Ammon's horn (tissue), 1 donor: ENCODE data around the gene FAHD2B.
"Not testable (repeated sequence)": the region's sequence is repeated elsewhere in the genome, so short reads cannot be mapped to it uniquely, and the experiment has no call there.

ENCODE experiments used
- DNase-seq: peaks from one replicate; pipeline ENCODE4 v3.0.0-alpha.2; 2016; ENCODE audit warnings: low spot score

FAHD2B gene, protein sequence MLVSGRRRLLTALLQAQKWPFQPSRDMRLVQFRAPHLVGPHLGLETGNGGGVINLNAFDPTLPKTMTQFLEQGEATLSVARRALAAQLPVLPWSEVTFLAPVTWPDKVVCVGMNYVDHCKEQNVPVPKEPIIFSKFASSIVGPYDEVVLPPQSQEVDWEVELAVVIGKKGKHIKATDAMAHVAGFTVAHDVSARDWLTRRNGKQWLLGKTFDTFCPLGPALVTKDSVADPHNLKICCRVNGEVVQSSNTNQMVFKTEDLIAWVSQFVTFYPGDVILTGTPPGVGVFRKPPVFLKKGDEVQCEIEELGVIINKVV

GRCh38 chr2:97094772-97095611 is at the start of gene FAHD2B:
TSS of gene FAHD2B (minus strand) at chr2:97094882. CDS start at chr2:97091706, 3,176 bp downstream.
- peak; percentile 89 for DNase-seq

DNA sequence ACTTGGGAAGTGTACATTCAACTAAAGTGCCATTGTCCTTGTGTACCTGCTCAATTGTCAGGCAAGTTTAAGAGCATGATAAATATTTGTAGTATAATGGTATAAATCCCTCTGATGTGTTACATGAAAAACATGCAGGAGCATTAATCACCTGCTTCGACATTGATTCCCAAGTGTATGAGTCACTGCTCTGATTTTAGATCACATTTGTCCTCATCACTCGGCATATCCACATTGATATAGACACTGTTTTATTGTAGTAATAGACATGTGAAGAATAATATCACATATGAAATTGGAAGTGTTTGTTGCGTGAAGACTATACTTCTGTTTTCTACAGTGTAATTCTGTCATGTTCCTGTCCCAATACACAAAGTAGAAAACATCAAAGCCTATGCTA is 49.3 kb upstream of the FAHD2B start:
- DNase-seq = not testable (repeated sequence)

- not testable (repeated sequence) for DNase-seq
Measured at GRCh38 chr2:97129090-97129489, 34.4 kb upstream of the FAHD2B start.

GRCh38 chr2:97113882-97114255 is 19.2 kb upstream of the FAHD2B start:
- not testable (repeated sequence) for DNase-seq

DNA sequence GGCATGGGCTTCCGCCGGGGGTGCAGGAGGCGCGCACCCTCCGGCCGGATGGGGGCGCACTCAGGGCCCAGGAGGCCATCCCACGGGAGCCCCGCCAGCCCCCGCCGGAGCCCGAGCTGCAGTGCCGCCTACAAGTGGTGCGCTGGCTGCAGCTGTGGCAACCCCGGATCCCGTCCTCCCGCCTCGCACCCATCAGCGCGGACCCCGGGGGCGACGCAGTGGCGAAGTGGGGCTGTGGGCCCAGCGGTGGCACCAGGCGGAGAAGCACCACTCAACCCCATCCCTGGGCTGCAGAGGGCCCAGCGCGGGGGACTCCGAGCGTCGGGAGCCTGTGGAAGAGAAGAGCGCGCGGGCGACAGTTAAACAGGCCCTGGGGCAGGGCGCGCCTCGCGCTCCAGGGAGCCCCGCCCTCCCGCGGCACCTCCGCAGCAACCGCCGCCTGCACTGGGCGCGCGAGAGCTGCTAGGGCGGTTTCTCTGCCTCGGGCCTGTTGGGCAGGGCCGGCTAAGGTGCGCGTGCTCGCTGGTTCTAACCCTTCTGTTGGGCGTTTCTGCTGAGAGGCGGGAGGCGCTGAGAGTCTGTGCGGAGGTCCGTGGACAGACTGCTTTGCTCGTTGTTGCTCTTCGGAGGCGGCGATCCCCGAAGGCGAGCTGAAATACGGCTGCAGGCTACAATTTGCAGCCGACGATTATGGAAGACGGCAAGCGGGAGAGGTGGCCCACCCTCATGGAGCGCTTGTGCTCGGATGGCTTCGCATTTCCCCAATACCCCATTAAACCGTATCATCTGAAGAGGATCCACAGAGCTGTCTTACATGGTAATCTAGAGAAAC is 18.6 kb upstream of the FAHD2B start, which contains the start of gene ANKRD36:
Gene ANKRD36 (plus strand): TSS at position 104 of the 832 bp plus-strand sequence. CDS start 587 bp downstream, at position 691.
- peak; percentile 86 for DNase-seq

DNA sequence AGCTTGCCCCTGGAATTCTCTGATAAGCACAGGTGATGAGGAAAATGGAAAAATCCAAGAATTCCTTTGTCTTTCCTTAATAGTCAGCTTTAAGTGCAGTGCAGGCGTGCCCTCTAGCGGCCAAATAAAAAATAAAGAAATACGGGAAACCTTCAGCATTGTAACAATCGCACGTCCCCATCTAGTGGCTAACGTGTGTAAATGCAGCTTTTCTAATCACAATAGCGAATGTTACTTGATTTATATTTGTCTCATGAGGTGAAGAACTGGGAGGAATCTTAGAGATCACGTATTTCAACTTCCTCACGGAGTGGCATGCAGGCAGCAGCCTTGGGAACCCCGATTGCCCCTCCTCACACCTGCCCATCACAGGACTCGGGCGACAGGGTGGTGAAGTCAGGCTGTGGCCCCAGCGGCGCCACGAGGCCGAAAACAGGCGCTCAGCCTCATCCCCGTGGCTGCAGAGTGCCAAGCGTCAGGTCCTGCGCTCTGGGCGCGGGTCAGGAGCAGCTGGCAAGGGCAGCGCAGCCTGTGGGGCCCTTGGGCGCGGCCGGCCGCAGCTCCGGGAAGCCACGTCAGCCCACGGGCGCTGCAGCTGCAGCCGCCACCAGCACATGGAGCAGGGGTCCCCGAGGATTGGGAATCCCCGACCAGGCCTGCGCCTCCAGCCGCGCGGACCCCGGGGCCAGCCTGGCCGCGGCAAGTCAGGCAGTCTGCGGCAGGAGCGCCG is 17.8 kb upstream of the FAHD2B start:
- DNase-seq = peak; percentile 35

DNA sequence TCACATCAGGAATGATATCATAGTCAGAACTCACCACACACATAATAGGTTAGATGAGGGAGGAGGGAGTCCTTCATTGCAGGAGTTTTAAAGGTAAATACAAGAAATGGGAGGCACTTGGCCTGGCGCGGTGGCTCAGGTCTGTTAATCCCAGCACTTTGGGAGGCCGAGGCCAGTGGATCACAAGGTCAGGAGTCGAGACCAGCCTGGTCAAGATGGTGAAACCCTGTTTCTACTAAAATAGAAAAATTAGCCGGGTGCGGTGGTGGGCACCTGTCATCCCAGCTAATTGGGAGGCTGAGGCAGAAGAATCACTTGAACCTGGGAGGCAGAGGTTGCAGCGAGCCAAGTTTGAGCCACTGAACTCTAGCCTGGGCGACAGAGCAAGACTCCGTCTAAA is 16.6 kb upstream of the FAHD2B start:
- DNase-seq = not testable (repeated sequence)

DNA sequence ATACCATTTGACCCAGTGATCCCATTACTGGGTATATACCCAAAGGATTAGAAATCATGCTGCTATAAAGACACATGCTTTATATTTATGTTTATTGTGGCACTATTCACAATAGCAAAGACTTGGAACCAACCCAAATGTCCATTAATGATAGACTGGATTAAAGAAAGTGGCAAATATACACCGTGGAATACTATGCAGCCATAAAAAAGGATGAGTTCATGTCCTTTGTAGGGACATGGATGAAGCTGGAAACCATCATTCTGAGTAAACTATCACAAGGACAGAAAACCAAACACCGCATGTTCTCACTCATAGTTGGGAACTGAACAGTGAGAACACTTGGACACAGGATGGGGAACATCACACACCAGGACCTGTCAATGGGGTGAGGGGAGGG is 12.2 kb upstream of the FAHD2B start:
- not testable (repeated sequence) for DNase-seq

GRCh38 chr2:97098786-97099372 is 4.2 kb upstream of the FAHD2B start:
- DNase-seq = not testable (repeated sequence)

- no peak for DNase-seq
Measured at GRCh38 chr2:97095661-97096060, 979 bp upstream of the FAHD2B start.

DNA sequence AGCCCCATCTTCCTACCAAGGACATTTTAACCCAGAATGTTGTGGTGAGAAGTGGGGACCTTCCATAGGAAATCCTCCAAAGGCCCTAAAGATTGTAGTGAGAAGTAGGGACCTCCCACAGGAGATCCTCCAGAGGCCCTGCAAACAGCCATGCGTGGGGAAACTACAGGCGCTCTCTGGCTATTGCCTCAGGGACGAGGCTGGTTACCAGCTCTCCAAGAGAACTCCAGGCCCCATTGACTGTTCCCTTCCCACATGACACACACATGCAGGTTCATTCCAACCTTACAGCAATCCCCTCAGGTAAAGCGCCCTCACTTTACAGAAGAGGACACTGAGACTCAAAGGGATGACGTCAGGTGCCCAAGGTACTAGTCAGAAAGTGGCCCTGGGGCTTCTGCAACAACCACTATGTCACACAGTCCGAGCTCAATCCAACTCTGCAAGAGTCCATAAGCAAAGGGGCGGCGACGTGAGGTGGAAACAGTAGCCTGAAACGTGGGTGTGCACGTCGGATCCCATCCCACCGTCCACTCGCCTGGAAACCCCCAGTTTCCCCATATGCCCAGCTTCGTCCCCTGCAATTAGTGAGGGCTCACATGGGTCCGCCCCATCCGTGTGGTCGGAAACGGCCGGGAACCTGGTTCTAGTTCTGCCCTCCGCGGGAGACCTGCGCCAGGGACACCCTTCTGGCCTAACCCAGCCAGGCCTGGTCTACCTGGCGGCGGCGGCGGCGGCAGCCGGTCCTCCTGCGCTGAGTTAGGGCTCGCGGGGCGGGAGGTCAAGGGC is 505 bp downstream of the FAHD2B start:
- DNase-seq = not testable (repeated sequence)

DNA sequence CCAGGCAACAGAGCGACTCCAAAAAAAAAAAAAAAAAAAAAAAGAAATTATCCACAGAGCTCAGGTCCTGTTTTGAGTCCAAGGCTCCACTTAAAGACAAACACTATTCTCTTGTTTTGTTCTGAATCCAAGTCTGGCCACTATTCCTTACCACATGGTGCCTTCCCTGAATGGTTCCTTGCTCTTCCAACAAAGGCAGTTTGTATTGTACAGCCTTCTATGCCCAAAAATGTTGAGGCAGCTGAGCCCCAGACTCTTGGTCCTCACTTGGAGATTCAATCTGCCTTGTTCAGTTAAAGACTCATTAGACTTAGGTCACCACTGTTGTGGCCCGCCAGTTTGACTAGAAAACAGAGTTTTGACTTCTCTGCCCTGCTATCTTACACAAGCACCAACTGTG is 1.7 kb downstream of the FAHD2B start:
- DNase-seq = peak; percentile 40

DNA sequence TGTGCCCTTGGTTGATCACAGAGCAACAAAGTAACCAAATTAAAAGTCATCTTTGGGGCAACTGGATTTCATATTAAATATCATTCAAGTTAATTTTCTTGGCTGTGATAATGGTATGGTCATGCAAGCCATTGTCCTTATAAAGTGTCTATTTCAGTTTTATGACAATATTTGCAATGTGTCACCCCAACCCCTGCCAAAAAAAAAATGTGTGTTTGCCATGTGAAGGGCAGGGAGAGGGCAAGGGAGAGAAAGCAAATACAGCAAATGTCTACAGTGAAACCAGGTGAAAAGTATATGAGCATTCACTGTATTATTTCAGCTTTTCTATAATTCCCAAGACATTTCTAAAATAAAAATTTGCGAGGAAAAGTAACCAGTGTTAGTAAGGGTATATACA is 6.0 kb downstream of the FAHD2B start:
- DNase-seq = not testable (repeated sequence)

- not testable (repeated sequence) for DNase-seq
Measured at GRCh38 chr2:97085093-97085492, 9.6 kb downstream of the FAHD2B start.

DNA sequence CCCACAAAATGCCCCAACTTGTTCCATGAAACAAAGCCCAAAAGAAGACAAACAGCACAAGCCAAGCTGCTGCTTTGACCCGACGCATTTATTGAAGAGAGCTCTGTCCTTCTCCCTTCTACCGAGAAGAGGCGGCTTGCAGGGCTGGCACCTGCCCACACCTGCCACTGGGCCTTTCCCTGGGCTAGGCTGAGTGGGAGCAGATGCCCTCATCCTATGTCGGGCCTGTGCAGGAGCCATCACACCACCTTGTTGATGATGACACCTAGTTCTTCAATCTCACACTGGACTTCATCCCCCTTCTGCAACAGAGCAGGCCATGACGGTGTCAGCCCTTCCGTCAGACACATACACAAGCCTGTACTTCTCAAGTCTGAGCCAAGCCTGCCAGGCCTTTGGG is 11.2 kb downstream of the FAHD2B start:
- DNase-seq = not testable (repeated sequence)

DNA sequence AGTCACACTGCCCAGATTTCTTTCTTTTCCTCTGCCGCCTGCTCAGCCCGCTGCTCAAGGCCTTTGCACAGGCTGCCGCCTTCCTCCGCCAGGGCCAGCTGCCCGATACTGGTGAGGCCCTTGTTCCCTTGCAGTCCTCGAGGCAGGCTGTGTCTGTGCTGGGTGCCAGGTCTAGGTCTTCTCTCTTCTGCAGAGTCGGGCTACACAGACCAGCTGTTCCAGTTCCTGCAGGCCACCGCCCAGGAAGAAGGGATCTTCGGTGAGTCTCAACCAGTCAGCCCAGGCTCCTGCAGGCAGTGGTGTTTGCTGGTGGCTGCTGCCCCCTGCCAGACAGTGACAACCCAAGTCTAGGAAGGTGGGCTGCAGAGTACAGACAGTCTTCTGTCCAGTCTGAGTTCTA is 12.5 kb downstream of the FAHD2B start:
- not testable (repeated sequence) for DNase-seq

DNA sequence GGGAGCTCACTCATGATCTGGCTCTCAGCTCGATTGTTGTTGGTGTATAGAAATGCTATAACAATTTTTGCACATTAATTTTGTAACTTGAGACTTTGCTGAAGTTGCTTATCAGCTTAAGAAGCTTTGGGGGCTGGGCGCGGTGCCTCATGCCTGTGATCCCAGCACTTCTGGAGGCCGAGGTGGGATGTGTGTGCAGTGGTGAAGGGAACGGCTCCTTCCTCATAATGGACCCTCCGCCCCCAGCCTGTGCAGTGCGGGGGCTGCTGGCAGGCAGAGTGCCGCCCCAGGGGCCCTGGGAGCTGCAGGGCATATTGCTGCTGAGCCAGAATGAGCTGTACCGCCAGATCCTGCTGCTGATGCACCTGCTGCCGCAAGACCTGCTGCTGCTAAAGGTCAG is 13.8 kb downstream of the FAHD2B start:
- DNase-seq = not testable (repeated sequence)

GRCh38 chr2:97077213-97077612 is 17.5 kb downstream of the FAHD2B start:
- not testable (repeated sequence) for DNase-seq

DNA sequence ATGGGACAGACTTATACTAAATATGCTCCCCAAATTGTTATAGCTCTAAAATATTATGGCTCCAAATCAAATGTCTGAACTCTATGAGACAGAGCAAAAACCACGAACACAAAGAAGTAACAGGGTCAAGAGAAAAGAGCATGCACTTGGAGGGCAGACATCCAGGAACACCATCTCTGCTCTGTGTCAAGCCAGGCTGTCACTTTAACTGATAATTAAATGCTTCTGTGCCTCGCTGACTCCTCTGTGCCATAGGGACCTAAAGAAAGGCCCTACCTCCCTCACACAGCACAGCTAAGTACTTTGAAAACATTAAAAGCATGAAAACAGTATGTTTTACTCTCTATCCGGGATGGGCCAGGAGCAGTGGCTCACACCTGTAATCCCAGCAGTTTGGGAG is 23.8 kb downstream of the FAHD2B start:
- not testable (repeated sequence) for DNase-seq

DNA sequence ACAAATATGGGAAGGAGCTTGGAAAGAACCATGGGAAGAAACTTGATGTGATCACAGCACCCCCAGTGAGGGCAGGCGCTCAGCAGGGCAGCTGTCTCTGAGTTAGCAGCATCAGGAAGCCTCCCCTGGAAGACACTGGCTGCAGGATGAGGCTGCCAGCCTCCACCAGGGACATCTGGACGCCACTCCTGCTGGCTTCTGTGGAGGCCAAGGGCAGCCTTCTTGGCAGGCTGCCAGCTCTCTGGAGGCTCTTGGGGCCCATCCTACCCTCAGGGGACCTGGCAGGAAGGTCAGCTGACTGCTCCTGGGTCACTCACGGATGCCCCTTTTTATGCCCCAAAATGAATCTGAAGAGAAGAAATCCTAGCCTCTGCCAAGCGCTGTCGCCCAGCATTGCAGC is 26.0 kb downstream of the FAHD2B start:
- DNase-seq = not testable (repeated sequence)
